ENCODE measurements around the gene SMR3A.

- TF ChIP-seq SIN3A (IDR thresholded peaks at IDR 0.05; ENCODE audit: borderline replicate concordance, insufficient read depth, low read depth, low read length) (no peak), POLR2AphosphoS5 (IDR thresholded peaks at IDR 0.05; ENCODE audit: low read depth, low read length) (no peak), CTCF (IDR thresholded peaks at IDR 0.05) (no peak), REST (IDR thresholded peaks at IDR 0.05; ENCODE audit: insufficient read depth in 1 of 2, low read depth in 2 of 2, low read length in 1 of 2) (no peak), TCF7L2 (IDR thresholded peaks at IDR 0.05; ENCODE audit: low read depth, low read length) (no peak)
Measured at GRCh38 chr4:70356185-70356584, 4.4 kb upstream of the SMR3A start.

All from Panc1 (cell line).